K562 (cell line): Measurements from ENCODE around the gene BRPF1. TPM values are rescaled to one million over a fixed set of nuclear protein-coding genes. Genes with fewer than 3 reads are reported as not detected.
A peak's percentile ranks its signal among the peaks of the same experiment; 100 is the strongest.

Experiments
- CXXC5 ChIP-seq: fragments of 250-450 bp; sonication (Bioruptor Pico); IDR thresholded peaks from 2 replicates; pipeline ENCODE4 v1.8.0; 2022; ENCODE audit warnings: inconsistent platforms, mild to moderate bottlenecking, moderate library complexity
- E4F1 ChIP-seq: fragments of 250-450 bp; sonication (Bioruptor Pico); IDR thresholded peaks from 2 replicates; pipeline ENCODE4 v1.5.0; 2021; ENCODE audit warnings: mild to moderate bottlenecking, borderline replicate concordance
- FOXJ2 ChIP-seq: fragments of 200-800 bp; sonication (Bioruptor generic); IDR thresholded peaks from 2 replicates; pipeline ENCODE4 v1.6.1; 2016; ENCODE audit warnings: missing genetic modification characterization, missing compliant biosample characterization
- HDAC6 ChIP-seq: IDR thresholded peaks from 2 replicates; pipeline ENCODE4 v1.6.1; 2012; ENCODE audit warnings: low read depth, mild to moderate bottlenecking, control low read depth, inconsistent platforms, low read length, moderate library complexity
- NRF1 ChIP-seq, 2 experiments: fragments of 450-650 bp; IDR thresholded peaks in 1 of 2; conservative IDR thresholded peaks in 1 of 2; 2 replicates each; pipeline ENCODE4 v1.6.1; 2014; ENCODE audit warnings: mild to moderate bottlenecking in 2 of 2
- PREB ChIP-seq: sonication (generic); formaldehyde crosslinking; IDR thresholded peaks from 2 replicates; pipeline ENCODE4 v1.8.1; 2023; ENCODE audit warnings: mild to moderate bottlenecking, missing genetic modification reagents
- PRPF4 ChIP-seq: fragments of 200-400 bp; formaldehyde crosslinking; IDR thresholded peaks from one replicate; pipeline ENCODE4 v1.6.1; 2017; ENCODE audit warnings: low read length, low read depth, mild to moderate bottlenecking; ENCODE audit not compliant: insufficient read depth, poor library complexity, severe bottlenecking
- PTRF ChIP-seq: fragments of 450-650 bp; IDR thresholded peaks from 2 replicates; pipeline ENCODE4 v1.6.1; 2016; ENCODE audit warnings: mild to moderate bottlenecking, missing genetic modification characterization, missing compliant biosample characterization
- ZBTB40 ChIP-seq, 2 experiments: fragments of 450-650 bp in 1 of 2; sonication (generic) in 1 of 2; formaldehyde crosslinking in 1 of 2; IDR thresholded peaks; 2 replicates each; pipeline versions ENCODE4 v1.7.1 to v1.9.0; 2016 to 2022; ENCODE audit warnings: inconsistent platforms in 1 of 2, mild to moderate bottlenecking in 1 of 2, missing genetic modification reagents in 1 of 2
- ZBTB8A ChIP-seq: fragments of 450-650 bp; IDR thresholded peaks from 2 replicates; pipeline ENCODE4 v1.6.1; 2018; ENCODE audit warnings: mild to moderate bottlenecking, moderate library complexity; ENCODE audit not compliant: partially characterized antibody
- ZNF583 ChIP-seq: fragments of 250-450 bp; sonication (Bioruptor Pico); IDR thresholded peaks from 2 replicates; pipeline ENCODE4 v1.4.0; 2020
- ZNF766 ChIP-seq: fragments of 200-800 bp; sonication (Bioruptor generic); conservative IDR thresholded peaks from 2 replicates; pipeline ENCODE4 v1.6.1; 2016; ENCODE audit warnings: missing genetic modification characterization, missing compliant biosample characterization
- polyA plus RNA-seq, 8 experiments: library from polyadenylated mRNA; depleted of rRNA in 4 of 8; stranded (reverse) in 5 of 8; unstranded in 3 of 8; fragments of >200 nt; fragmentation: Nextera tagmentation in 2 of 8; fragmentation: Illumina TruSeq in 1 of 8; extraction: Ambion mirVana in 2 of 8; extraction: Trizol in 1 of 8; gene quantifications; 2 replicates each; pipeline versions ENCODE4 v1.2.1 to v1.2.3, GENCODE V29; 2011 to 2014; ENCODE audit warnings: inconsistent platforms in 1 of 8, missing spikeins in 1 of 8
- total RNA-seq, 7 experiments: library from RNA; depleted of rRNA in 6 of 7; stranded (reverse); fragments of >200 nt in 6 of 7; fragmentation: Illumina TruSeq in 2 of 7; extraction: Trizol in 2 of 7; gene quantifications; 2 replicates each; pipeline versions ENCODE4 v1.2.1 to v1.2.3, GENCODE V29; 2011 to 2021; ENCODE audit warnings: low replicate concordance in 1 of 7

BRPF1 gene
- total and polyA plus RNA-seq, 9 of the 15 experiments (the other 6 are each of a cell fraction or from before 2014, with no cell fraction given) = 1.1 to 40.2 (median 23.5) TPM

- TF ChIP-seq NRF1 (conservative IDR thresholded peaks at IDR 0.05 in 1 of 2, IDR thresholded peaks at IDR 0.05 in 1 of 2) = peak in 1 of 2 experiments; percentile 9; a peak in 1 of 4 replicates
- TF ChIP-seq ZBTB40 (IDR thresholded peaks at IDR 0.05) = 0 out of 2 replicates have a peak, but pooled peaks have one; percentile 34
- no peak for TF ChIP-seq ZBTB40 (CRISPR knock-in tag; IDR thresholded peaks at IDR 0.05)
- TF ChIP-seq ZNF583 (CRISPR knock-in tag) = 0 out of 2 replicates have a peak, but pooled peaks have one; percentile 20
- peak; percentile 76; the same call in 1 of the 2 replicates for TF ChIP-seq ZNF766 (CRISPR knock-in tag)
- TF ChIP-seq E4F1 (CRISPR knock-in tag) = no peak
- no peak for TF ChIP-seq ZBTB8A
- TF ChIP-seq PREB (CRISPR knock-in tag) = 0 out of 2 replicates have a peak, but pooled peaks have one; percentile 82
- TF ChIP-seq FOXJ2 (tag) = peak; percentile 64
- peak; percentile 35 for TF ChIP-seq CXXC5 (CRISPR knock-in tag)
- TF ChIP-seq PRPF4 = no peak
- no peak for TF ChIP-seq HDAC6
- TF ChIP-seq PTRF = no peak
Observed at GRCh38 chr3:9715764-9716437, 15.6 kb upstream of the BRPF1 start (continued).
